Fibroblast of skin of back (primary cell): ENCODE measurements around the gene TENT5C. TPM values are rescaled to one million over a fixed set of nuclear protein-coding genes. Genes with fewer than 3 reads are reported as not detected.
"Not testable (repeated sequence)": the region's sequence is repeated elsewhere in the genome, so short reads cannot be mapped to it uniquely, and the experiment has no call there.

Source experiments
- DNase-seq: peaks from one replicate; pipeline ENCODE4 v3.0.0-alpha.2; 2013
- polyA plus RNA-seq, 2 experiments: library from polyadenylated mRNA; unstranded; fragments of 120-200 nt; gene quantifications; one replicate each; pipeline ENCODE4 v1.2.1, GENCODE V29; 2013; ENCODE audit not compliant: insufficient read length in 2 of 2

TENT5C gene
- polyA plus RNA-seq (2013, experiment 1 of 2; ENCODE audit: insufficient read length), result 0.54 TPM
- polyA plus RNA-seq (2013, experiment 2 of 2; ENCODE audit: insufficient read length), result 0.70 TPM

GRCh38 chr1:117605774-117606648, at the start of gene TENT5C:
TENT5C (plus strand) TSS chr1:117606048; CDS start chr1:117622869, 16,821 bp downstream.
- DNase-seq, result peak; percentile 95

GRCh38 chr1:117556341-117556740, 49.5 kb upstream of the TENT5C start:
- DNase-seq, result no peak

- DNase-seq, result no peak
These were observed 48.9 kb upstream of the TENT5C start for GRCh38 chr1:117556976-117557375.

GRCh38 chr1:117558451-117558850, 47.4 kb upstream of the TENT5C start:
- not testable (repeated sequence) for DNase-seq

GRCh38 chr1:117559139-117559538, 46.7 kb upstream of the TENT5C start:
- DNase-seq, result no peak

- no peak for DNase-seq
These were observed 45.9 kb upstream of the TENT5C start for GRCh38 chr1:117559985-117560384.

GRCh38 chr1:117561071-117561470, 44.8 kb upstream of the TENT5C start:
- no peak for DNase-seq

GRCh38 chr1:117561551-117561950, 44.3 kb upstream of the TENT5C start:
- DNase-seq, result no peak

- DNase-seq, result no peak
These were observed 43.0 kb upstream of the TENT5C start for GRCh38 chr1:117562581-117563491.

- no peak for DNase-seq
These were observed 42.4 kb upstream of the TENT5C start for GRCh38 chr1:117563492-117563875.

- no peak for DNase-seq
These were observed 41.4 kb upstream of the TENT5C start for GRCh38 chr1:117564227-117565075.

GRCh38 chr1:117565076-117565556, 40.7 kb upstream of the TENT5C start:
- no peak for DNase-seq

- no peak for DNase-seq
These were observed 39.9 kb upstream of the TENT5C start for GRCh38 chr1:117565745-117566455.

- no peak for DNase-seq
These were observed 39.3 kb upstream of the TENT5C start for GRCh38 chr1:117566556-117566955.

GRCh38 chr1:117567435-117567834, 38.4 kb upstream of the TENT5C start:
- DNase-seq, result no peak

- DNase-seq, result no peak
These were observed 37.9 kb upstream of the TENT5C start for GRCh38 chr1:117567976-117568375.

GRCh38 chr1:117568999-117569398, 36.8 kb upstream of the TENT5C start:
- no peak for DNase-seq

GRCh38 chr1:117569856-117570255, 36.0 kb upstream of the TENT5C start:
- DNase-seq, result no peak

GRCh38 chr1:117570988-117571409, 34.8 kb upstream of the TENT5C start:
- DNase-seq, result no peak

- DNase-seq, result no peak
These were observed 34.4 kb upstream of the TENT5C start for GRCh38 chr1:117571496-117571895.

- no peak for DNase-seq
These were observed 33.3 kb upstream of the TENT5C start for GRCh38 chr1:117572546-117572945.
